ENCODE measurements around the gene PVALEF. TPM values are rescaled to one million over a fixed set of nuclear protein-coding genes. Genes with fewer than 3 reads are reported as not detected.
A peak's percentile ranks its signal among the peaks of the same experiment; 100 is the strongest.

PVALEF gene
- total and polyA plus RNA-seq, 7 donors = not detected

DNA sequence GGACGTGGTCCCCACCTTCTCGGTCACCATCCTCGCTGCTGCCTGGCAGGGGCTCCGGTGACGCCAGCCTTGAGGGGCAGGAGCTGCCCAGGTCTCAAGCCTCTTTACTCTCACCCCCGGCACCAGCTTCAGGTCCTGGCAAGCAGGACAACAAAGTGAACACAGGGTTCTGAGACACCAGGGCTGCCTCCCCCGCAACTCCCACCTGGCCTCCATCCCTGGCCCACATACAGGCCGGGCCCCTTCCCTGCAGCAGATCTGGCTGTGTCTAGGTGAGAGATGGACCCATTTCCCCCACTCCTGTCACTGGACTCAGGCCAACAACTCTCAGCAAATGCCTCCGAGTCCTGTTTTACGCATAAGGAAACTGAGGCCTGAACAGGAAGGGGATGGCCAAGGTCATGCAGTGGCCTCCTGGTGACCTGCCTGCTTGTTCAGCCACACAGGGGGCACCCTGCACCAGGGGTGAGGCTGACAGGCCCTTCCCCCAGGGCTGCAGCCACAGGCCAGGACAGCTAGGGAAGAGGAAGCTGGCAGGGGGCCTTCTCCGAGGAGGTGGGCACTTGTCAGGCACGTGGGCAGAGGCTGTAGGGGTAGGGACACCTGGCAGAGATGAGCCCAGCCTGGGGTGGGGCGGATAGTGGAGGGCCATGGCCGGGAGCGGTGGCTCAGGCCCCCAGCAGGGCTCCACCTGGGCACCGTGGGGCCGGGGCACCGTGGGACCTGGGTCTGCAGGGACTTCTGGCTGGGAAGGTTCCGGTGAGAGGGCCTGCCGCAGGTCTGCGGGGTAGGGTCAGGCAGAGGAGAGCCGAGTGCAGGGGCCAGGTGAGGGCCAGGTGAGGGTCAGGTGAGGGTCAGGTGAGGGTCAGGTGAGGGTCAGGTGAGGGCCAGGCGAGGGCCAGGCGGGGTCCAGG, 46.7 kb upstream of the PVALEF start:
- intact Hi-C loops (cut with DNase I) = no loop called here
- H3K4me1 ChIP-seq = no peaks in the 10 kb centered on the region
- H3K36me3 ChIP-seq (ENCODE audit: insufficient read depth in 1 of 2, low read depth in 1 of 2) = no peaks in the 10 kb centered on the region
- TF ChIP-seq, protein P1, sequence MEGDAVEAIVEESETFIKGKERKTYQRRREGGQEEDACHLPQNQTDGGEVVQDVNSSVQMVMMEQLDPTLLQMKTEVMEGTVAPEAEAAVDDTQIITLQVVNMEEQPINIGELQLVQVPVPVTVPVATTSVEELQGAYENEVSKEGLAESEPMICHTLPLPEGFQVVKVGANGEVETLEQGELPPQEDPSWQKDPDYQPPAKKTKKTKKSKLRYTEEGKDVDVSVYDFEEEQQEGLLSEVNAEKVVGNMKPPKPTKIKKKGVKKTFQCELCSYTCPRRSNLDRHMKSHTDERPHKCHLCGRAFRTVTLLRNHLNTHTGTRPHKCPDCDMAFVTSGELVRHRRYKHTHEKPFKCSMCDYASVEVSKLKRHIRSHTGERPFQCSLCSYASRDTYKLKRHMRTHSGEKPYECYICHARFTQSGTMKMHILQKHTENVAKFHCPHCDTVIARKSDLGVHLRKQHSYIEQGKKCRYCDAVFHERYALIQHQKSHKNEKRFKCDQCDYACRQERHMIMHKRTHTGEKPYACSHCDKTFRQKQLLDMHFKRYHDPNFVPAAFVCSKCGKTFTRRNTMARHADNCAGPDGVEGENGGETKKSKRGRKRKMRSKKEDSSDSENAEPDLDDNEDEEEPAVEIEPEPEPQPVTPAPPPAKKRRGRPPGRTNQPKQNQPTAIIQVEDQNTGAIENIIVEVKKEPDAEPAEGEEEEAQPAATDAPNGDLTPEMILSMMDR (IDR thresholded peaks at IDR 0.05) = no peak
- no peak overlapping the region for H3K4me3 ChIP-seq
- ATAC-seq (no peak), DNase-seq (no peak)
- peaks cover 0 to 5% (median 0%) of the 10 kb centered on the region in 3 donors for H3K27me3 ChIP-seq (ENCODE audit: insufficient read depth in 3 of 3, low read length in 2 of 3)
- no peaks in the 10 kb centered on the region for H3K9me3 ChIP-seq
- 66 to 76% (median 74%) methylated on average over 20 to 24 of the region's 24 CpGs for WGBS, 3 donors
- H3K27ac ChIP-seq = no peak overlapping the region

DNA sequence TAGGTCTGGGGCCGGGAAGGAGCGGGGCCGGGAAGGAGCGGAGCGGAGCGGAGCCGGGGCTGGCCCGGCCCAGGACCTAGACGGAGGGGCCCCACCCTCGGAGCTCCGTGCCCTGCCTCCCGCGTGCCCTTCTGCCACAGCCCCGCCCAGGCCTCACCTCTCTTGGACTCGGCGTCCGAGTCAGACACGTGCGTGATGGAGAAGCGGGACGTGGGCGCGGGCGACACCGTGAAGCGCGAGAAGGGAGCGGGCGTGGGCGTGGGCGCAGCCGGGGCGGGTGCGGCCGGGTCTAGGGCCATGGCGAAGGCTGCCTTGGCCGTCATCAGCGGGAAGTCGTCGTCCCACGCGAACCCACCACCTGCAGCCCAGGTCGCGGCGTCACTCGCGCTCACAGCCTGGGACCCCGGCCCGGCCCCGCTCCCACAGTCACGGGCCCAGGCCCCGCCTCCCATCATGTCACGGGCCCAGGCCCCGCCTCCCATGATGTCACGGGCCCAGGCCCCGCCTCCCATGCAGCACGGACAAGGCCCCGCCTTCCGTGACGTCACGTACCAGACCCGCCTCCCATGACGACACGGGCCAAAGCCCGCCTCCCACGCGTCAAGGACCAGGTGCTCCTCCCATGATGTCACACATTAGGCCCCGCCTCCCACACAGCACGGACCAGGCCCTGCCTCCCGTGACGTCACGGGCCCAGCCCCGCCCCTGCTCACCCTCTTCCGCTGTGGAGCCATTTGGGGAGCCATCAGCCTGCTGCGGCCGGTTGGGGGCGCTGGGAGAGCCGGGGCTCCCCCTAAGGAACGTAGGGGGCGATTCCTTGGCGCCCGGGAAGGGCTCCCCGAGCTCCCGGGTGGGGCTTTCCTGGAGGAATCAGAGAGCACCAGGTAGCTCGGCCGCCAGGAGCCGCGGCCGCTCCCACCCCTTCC, 45.8 kb upstream of the PVALEF start:
- H3K9me3 ChIP-seq = no peaks in the 10 kb centered on the region
- ATAC-seq (peak; percentile 34 to 63 (median 54)), DNase-seq (peak; percentile 81 to 86)
- H3K36me3 ChIP-seq (ENCODE audit: insufficient read depth in 1 of 2, low read depth in 1 of 2) = no peaks in the 10 kb centered on the region
- no peaks in the 10 kb centered on the region for H3K4me1 ChIP-seq
- H3K27me3 ChIP-seq (ENCODE audit: insufficient read depth in 3 of 3, low read length in 2 of 3) = peaks cover 0 to 5% (median 0%) of the 10 kb centered on the region in 3 donors
- H3K4me3 ChIP-seq = peak overlapping the region; percentile 46
- no peak overlapping the region for H3K27ac ChIP-seq
- intact Hi-C loops (cut with DNase I) = no loop called here
- WGBS, 3 donors = 42 to 56% (median 51%) methylated on average over 75 to 89 of the region's 89 CpGs
- TF ChIP-seq, protein P1 (IDR thresholded peaks at IDR 0.05) = no peak

DNA sequence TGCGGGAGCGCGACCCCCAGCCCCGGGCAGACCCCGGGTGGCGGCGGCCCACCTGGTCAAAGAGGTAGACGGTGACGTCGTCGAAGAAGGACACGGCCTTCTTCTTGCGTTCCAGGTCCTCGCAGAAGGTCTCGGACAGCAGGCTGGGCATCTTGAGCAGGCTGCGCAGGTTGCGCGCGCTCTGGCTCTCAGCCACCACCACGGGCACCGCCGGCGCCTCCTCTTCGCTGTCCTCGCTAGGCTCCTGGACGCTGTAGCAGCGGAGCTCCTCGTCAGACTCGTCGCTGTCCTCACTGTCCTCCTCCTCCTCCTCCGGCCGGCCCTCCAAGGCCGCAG, 45.2 kb upstream of the PVALEF start:
- Histone ChIP-seq H3K4me3 (no peak overlapping the region), H3K36me3 (ENCODE audit: insufficient read depth in 1 of 2, low read depth in 1 of 2) (no peaks in the 10 kb centered on the region), H3K4me1 (no peaks in the 10 kb centered on the region), H3K27me3 (ENCODE audit: insufficient read depth in 3 of 3, low read length in 2 of 3) (peaks cover 0 to 5% (median 0%) of the 10 kb centered on the region in 3 donors), H3K9me3 (no peaks in the 10 kb centered on the region), H3K27ac (no peak overlapping the region)
- WGBS, 3 donors = 78 to 82% (median 81%) methylated on average over 30 to 33 of the region's 33 CpGs
- ATAC-seq = no peak
- intact Hi-C loops (cut with DNase I) = no loop called here
- TF ChIP-seq, protein P1 (IDR thresholded peaks at IDR 0.05) = no peak
- DNase-seq = no peak

DNA sequence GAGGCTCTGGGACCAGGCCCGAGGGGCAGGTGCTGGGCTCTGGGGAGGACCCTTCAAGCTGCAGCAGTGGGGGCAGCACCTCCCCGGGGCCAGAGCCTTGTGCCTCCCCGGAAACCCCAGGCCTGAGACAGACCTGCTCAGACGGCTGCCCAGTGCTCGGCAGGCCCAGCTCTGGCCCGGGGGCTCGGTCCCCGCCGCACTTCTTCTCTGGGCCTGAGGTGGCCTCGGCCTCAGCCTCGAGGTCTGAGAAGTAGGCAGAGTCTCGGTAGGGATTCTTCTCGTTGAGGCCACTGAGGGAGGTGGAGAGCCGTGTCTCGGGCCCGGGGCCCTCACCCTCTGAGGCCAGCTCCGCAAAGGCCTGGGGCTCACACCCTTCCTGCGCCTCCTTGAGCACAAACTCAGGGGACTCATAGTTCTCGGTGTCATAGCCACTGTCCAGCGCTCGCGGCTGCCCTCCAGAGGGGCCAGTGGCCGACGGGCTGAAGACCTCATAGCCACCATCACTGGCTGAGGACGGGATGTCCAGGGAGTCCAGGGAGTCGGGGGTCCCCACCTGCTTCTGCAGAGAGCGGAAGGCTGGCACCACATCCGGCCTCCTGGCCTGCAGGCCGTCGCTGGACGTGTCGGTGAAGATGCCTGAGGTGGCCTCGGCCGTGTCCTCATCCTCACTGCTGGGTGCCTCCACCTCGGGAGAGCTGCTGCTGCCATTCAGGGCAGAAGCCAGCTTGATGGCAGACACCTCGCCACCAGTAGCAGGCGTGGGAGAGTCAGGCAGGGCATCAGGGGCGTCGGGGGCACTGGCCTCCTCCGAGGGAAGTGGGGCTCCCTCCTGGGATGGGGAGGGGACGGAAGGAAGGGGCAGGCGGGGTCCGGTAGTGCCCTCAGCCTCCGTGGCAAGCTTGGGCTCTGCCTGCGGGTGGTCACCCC, 44.3 kb upstream of the PVALEF start:
- H3K4me1 ChIP-seq = no peaks in the 10 kb centered on the region
- WGBS, 3 donors = 72 to 82% (median 81%) methylated on average over 39 to 45 of the region's 45 CpGs

More for the DNA sequence above, 44.3 kb upstream of the PVALEF start:
- TF ChIP-seq, protein P1 (IDR thresholded peaks at IDR 0.05) = no peak
- H3K27me3 ChIP-seq (ENCODE audit: insufficient read depth in 3 of 3, low read length in 2 of 3) = peaks cover 0 to 5% (median 0%) of the 10 kb centered on the region in 3 donors
- H3K4me3 ChIP-seq = no peak overlapping the region
- no peaks in the 10 kb centered on the region for H3K9me3 ChIP-seq
- intact Hi-C loops (cut with DNase I) = no loop called here
- DNase-seq = no peak
- ATAC-seq = no peak
- no peaks in the 10 kb centered on the region for H3K36me3 ChIP-seq (ENCODE audit: insufficient read depth in 1 of 2, low read depth in 1 of 2)
- no peak overlapping the region for H3K27ac ChIP-seq
